NCI-H748 treated with DMSO at 0.1 percent for 48 hours (cell line): ENCODE data around the gene MAGI2.
"Not testable (repeated sequence)": the region's sequence is repeated elsewhere in the genome, so short reads cannot be mapped to it uniquely, and the experiment has no call there.

Experiments used
- DNase-seq: peaks from one replicate; lab custom pipeline; 2025; lab: John Stamatoyannopoulos, UW

Gene MAGI2

DNA sequence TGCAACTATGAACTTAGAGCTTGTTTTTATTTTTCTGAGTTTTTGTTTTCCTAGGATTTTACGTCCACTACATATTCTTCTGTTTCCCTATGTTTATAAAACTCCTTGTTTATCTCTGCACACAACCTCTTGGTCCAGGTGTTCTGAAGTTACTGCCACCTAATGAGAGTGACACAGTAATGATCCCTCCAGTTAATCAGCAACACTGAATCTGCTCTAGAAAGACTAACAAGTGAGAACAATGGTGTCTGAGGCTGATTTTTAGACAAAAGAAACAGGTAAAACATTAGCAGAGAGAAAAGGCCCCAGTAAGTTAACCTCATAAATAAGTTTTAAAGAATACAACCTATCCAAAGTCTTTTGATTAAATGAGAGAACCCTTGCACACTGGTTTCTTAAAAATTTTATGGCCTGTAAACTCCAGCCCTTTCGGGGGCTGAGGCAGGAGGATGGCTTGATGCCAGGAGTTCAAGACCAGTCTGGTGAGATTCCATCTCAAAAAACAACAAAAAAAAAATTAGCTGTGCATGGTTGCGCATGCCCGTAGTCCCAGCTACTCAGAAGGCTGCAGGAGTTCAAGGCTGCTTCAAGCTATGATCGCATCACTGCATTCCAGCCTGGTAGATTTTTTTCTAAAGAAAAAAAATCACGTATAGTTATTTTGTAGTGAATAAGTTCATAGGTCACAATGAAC, 397.6 kb downstream of the MAGI2 start:
- DNase-seq: peak; percentile 53

GRCh38 chr7:79051915-79052314, 401.6 kb downstream of the MAGI2 start:
- DNase-seq: no peak

GRCh38 chr7:79050603-79051002, 402.9 kb downstream of the MAGI2 start:
- no peak for DNase-seq

GRCh38 chr7:79046061-79046460, 407.4 kb downstream of the MAGI2 start:
- DNase-seq: no peak

DNA sequence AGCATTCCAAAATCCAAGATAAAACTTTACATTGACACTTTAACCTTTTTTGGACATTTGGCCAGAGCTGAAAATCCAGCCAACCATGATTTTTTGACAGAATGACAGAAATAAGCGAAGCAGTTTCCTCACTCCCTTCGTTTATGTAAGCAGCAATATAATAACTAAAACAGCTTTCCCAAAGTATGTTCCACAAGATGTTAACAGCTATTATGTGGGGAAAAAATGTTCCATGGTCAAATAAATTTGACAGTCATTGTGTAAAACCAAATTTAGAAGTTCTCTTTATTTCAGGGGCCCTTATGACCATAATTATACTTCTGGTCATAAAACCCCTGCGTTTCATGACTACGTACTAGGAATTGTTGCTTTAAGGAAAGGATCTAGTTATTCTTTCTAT, 416.5 kb downstream of the MAGI2 start:
- DNase-seq: no peak

- no peak for DNase-seq
These were observed 417.1 kb downstream of the MAGI2 start for GRCh38 chr7:79036356-79036755.

- DNase-seq: no peak
These were observed 417.6 kb downstream of the MAGI2 start for GRCh38 chr7:79035858-79036257.

DNA sequence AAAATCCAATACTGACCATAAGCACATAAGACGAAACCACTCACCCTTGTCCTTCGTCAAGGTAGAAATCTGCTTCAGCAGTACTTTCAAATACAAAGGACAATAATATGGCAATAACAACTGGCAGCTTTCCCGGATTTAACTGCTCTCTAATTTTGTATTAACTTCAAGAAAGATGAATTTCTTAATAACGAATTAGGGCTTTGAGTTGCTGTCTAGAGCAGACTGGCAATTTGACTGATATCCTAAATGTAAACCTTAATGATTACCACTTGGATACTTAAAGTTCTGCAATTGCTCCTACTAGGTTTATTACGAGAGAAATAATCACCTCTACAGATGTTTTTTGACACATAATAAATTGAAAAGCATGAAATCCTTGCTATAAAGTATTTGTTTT, 418.7 kb downstream of the MAGI2 start:
- no peak for DNase-seq

GRCh38 chr7:79019711-79020110, 433.8 kb downstream of the MAGI2 start:
- DNase-seq: not testable (repeated sequence)

- no peak for DNase-seq
These were observed 441.5 kb downstream of the MAGI2 start for GRCh38 chr7:79011921-79012320.

DNA sequence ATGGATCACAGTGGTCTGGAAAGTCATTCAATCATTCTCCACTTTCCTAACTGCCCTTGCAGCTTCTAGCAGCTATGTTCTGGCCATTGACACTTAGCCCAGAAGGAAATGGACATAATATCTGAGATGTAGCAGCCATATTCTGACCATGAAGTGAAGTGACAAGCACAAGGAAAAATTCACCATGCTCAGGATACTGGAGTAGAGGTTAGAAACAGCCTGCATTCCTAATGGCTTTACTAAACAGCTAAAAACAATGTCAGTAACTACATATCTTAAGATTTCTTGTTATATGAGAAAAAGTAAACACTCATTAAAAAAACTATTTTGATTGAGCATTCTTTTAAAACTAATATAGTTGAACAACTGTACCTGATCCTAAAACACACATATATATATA, 443.8 kb downstream of the MAGI2 start:
- DNase-seq: no peak

GRCh38 chr7:79008786-79009185, 444.7 kb downstream of the MAGI2 start:
- DNase-seq: no peak

- DNase-seq: no peak
These were observed 457.5 kb downstream of the MAGI2 start for GRCh38 chr7:78996013-78996412.

- no peak for DNase-seq
These were observed 460.1 kb downstream of the MAGI2 start for GRCh38 chr7:78993341-78993740.

GRCh38 chr7:78985509-78985908, 468.0 kb downstream of the MAGI2 start:
- DNase-seq: no peak

DNA sequence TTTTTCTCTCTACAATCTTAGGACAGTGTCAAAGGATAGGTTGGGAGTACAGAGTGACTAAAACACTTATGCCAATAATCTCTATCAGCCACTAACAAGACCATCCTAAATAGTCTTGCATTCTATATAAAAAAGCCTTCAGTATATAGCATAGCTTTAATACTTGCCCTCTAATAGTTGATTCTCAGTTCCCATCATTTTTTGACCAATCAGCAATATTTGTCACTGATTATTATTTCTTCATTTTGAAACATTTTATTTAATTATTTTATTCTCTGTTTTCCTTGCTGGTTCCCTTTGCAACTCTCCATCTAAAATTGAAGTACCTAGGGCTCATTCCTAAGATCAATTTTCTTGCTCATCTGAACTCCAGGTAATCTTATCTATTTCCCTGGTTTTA, 470.0 kb downstream of the MAGI2 start:
- no peak for DNase-seq

DNA sequence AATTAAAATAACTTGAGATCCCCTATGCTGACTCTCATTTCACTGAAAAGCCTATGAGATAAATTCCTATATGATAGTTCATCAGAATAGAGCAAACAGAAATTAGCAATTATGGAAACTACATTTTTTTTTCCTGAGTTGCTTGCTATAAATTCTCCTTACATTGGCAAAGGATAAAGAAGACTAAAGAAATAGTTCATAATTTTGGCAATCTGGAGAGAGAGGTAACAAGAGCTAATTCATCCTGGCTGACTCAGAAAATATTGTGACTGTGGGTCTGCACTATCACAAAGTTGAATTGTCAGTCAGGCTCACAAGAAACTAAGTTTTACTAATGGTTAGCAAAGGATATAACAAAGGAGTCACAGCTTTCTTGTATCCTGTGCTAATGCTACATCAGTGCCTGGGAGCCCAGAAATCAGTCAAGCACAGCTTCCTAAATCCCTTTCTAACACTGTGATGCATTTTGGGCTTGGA, 483.0 kb downstream of the MAGI2 start:
- no peak for DNase-seq

- DNase-seq: peak; percentile 34
These were observed 484.5 kb downstream of the MAGI2 start for GRCh38 chr7:78968951-78969350.

DNA sequence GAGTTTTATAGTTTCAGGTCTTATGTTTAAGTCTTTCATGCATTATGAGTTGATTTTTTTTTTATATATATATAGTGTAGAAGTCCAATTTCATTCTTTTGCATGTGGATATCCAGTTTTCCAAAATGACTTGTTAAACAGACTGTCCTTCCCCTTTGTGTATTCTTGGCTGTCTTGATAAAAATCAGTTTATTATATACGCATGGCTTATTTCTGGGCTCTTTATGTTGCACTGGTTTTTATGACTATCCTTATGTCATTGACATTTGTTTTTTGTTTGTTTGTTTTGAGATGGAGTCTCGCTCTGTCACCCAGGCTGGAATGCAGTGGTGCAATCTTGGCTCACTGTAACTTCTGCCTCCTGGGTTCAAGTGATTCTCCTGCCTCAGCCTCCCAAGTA, 485.9 kb downstream of the MAGI2 start:
- not testable (repeated sequence) for DNase-seq

DNA sequence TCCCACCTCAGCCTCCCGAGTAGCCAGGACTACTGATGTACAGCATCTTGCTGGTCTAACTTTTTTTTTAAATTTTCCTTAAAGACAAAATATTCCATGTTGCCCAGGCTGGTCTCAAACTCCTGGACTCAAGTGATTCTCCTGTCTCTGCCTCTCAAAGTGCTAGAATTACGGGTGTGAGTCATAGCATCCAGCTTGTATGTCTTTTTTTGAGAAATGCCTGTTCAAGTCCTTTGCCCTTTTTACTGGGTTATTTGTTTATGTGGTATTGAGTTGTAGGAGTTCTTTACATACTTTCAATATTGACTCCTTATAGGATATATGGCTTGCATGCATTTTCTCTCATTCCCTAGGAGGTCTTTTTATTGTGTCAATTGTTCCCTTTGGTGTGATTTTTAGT, 486.4 kb downstream of the MAGI2 start:
- no peak for DNase-seq

DNA sequence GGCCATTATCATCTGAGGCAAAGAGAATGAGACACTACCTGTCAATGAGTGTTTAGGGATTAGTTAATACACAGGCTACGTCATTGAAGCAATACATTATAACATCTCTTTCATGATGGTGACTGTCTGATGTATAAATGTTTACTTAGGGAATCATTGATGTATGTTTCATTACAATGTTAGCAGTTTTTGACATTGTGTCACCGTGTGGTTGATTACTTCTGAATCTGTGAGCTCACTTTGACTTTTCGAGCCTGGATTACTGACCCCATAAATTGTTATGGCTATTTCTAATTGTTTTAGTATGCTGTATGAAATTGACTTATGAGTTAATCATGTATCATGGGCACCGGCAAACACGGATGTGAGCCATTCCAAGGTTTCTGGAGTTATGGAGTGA, 494.0 kb downstream of the MAGI2 start:
- DNase-seq: no peak

- no peak for DNase-seq
These were observed 498.1 kb downstream of the MAGI2 start for GRCh38 chr7:78955329-78955728.

DNA sequence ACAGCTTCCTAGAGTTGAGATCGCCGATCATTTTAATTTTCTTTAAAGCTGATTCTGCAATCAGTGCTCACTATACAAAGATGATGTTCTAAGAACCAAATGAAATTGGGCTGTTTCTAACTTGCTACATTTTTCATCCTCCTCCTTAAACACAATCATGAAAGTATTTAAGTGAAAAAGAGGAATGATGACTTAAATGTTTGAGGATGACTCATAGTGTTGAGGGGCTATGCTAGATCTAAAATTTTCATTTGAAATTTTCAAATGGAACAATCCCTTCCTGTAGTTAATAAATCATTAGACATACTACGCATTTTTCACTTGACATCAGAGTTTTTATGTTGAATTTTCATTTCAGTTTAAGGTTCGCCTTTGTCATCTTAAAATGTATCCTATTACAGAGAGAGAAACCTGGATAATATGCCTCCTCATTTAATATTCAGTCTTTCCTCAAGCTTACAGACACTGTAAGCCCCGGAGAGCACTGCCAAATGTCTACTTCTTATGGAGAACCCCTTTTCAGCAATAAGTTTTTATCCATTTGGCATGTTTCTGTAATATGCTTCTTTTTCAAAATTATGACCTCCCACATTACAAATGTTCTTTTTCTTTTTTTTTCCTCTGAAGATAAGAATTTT, 499.6 kb downstream of the MAGI2 start:
- no peak for DNase-seq

GRCh38 chr7:78953090-78953489, 500.4 kb downstream of the MAGI2 start:
- no peak for DNase-seq
